Progenitor cell of endocrine pancreas (in vitro differentiated cells): ENCODE results near the gene ARHGAP26. TPM values are rescaled to one million over a fixed set of nuclear protein-coding genes. Genes with fewer than 3 reads are reported as not detected.

ENCODE experiments used
- DNase-seq: peaks from one replicate; pipeline ENCODE4 v3.0.0; 2021; ENCODE audit warnings: low spot score; ENCODE audit not compliant: unreplicated experiment
- H3K27ac Mint-ChIP-seq: 2 replicates; pipeline ENCODE4 v1.8.0; 2021; ENCODE audit warnings: mild to moderate bottlenecking, moderate library complexity, mixed read lengths
- H3K27me3 Mint-ChIP-seq: 2 replicates; pipeline ENCODE4 v1.8.0; 2021; ENCODE audit warnings: mixed read lengths
- H3K36me3 Mint-ChIP-seq: 2 replicates; pipeline ENCODE4 v1.8.0; 2022; ENCODE audit warnings: mixed read lengths; ENCODE audit not compliant: insufficient read depth
- H3K4me1 Mint-ChIP-seq: 2 replicates; pipeline ENCODE4 v1.8.0; 2021; ENCODE audit warnings: low read depth, mixed read lengths
- H3K4me3 Mint-ChIP-seq: 2 replicates; pipeline ENCODE4 v1.8.0; 2021; ENCODE audit warnings: low read depth, mild to moderate bottlenecking, moderate library complexity, mixed read lengths
- H3K9me3 Mint-ChIP-seq: 2 replicates; pipeline ENCODE4 v1.8.0; 2021; ENCODE audit warnings: low read depth, mixed read lengths
- total RNA-seq: library from RNA; stranded (reverse); gene quantifications from 2 replicates; pipeline ENCODE4 v1.2.1, GENCODE V29; 2021
- TF ChIP-seq, protein P1 (sequence below): fragments of 200-600 bp; sonication (generic); IDR thresholded peaks from one replicate; pipeline ENCODE4 v1.5.0; 2021; ENCODE audit warnings: antibody characterized with exemption, mild to moderate bottlenecking; ENCODE audit not compliant: unreplicated experiment

ARHGAP26 gene
- total RNA-seq, 1 donor from 2014 or later: 21.3 TPM

DNA sequence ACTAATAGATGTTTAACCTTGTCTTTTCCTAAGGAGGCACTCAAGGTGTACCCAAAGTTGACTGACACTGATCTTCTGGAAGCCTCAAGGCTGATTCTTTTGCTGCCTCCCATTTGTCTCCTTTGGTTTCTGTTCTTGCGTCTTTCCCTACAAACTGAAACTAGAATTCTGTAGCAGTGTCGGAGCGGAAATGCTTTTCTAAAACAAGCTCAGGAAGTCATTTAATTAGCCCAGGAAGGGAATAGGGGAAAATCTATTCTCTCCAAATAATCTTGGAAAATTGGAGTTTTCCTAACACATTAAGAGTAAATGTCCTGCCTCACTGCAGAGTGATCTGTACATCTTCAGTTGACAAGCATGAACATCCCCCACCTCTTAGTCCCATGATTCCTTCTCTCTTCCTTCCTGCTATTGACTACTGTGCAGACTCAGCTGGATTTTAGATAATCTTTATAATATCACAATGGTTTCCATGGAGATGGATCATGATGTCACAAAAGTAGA lies 450.6 kb downstream of the ARHGAP26 start:
- TF ChIP-seq, protein P1, sequence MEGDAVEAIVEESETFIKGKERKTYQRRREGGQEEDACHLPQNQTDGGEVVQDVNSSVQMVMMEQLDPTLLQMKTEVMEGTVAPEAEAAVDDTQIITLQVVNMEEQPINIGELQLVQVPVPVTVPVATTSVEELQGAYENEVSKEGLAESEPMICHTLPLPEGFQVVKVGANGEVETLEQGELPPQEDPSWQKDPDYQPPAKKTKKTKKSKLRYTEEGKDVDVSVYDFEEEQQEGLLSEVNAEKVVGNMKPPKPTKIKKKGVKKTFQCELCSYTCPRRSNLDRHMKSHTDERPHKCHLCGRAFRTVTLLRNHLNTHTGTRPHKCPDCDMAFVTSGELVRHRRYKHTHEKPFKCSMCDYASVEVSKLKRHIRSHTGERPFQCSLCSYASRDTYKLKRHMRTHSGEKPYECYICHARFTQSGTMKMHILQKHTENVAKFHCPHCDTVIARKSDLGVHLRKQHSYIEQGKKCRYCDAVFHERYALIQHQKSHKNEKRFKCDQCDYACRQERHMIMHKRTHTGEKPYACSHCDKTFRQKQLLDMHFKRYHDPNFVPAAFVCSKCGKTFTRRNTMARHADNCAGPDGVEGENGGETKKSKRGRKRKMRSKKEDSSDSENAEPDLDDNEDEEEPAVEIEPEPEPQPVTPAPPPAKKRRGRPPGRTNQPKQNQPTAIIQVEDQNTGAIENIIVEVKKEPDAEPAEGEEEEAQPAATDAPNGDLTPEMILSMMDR: no peak
- no peak overlapping the region for H3K27ac Mint-ChIP-seq
- DNase-seq: no peak
- no peaks in the 10 kb centered on the region for H3K9me3 Mint-ChIP-seq
- H3K27me3 Mint-ChIP-seq: peaks cover 8% of the 10 kb centered on the region
- H3K4me3 Mint-ChIP-seq: no peak overlapping the region
- H3K4me1 Mint-ChIP-seq: peaks cover 22% of the 10 kb centered on the region
- H3K36me3 Mint-ChIP-seq: peaks cover 4% of the 10 kb centered on the region

DNA sequence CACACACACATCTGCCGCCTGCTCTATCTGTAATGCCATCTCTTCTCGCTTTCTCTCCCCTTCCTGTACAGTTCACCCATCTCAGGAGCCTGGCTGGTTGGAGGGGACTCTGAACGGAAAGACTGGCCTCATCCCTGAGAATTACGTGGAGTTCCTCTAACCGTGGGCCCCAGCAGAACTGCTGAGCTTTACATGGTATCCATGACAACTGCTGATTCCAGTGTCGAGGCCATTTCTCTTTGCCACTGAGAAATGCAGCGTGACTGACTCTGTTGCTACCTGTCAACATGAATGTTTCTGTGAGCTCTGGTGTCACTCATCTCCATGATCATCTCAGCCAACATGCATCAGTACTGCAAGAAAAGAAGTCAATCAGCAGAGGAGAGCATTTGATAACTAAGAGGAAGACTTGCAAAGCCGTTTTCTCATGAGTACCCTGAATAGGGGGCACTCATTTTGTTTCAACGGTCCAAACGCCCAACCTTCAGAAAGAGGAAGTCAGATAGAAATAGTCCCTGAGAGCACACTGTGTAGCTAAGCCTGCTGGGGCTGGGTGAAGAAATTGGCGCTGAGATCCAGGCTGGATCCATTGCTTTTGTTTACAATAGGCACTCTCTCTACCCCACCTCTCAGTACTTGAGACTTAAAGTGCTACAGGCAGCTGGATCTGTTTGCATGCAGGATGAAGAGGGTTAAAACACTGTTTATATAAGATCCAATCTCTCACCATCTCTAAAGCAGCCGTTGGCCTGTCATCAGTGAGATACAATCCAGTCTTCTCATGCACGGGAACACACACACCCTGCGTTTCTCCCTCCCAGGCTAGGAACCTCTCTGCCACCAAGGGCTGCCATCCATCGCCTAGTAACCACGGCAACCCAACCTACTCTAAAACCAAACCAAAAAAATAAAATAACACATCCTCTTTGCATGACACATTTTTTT lies 452.4 kb downstream of the ARHGAP26 start:
- Mint-ChIP-seq H3K27me3 (peaks cover 9% of the 10 kb centered on the region), H3K4me1 (peaks cover 14% of the 10 kb centered on the region), H3K9me3 (no peaks in the 10 kb centered on the region), H3K4me3 (no peak overlapping the region), H3K36me3 (peaks cover 4% of the 10 kb centered on the region), H3K27ac (peak overlapping the region; percentile 60)
- TF ChIP-seq, protein P1: no peak
- DNase-seq: no peak

DNA sequence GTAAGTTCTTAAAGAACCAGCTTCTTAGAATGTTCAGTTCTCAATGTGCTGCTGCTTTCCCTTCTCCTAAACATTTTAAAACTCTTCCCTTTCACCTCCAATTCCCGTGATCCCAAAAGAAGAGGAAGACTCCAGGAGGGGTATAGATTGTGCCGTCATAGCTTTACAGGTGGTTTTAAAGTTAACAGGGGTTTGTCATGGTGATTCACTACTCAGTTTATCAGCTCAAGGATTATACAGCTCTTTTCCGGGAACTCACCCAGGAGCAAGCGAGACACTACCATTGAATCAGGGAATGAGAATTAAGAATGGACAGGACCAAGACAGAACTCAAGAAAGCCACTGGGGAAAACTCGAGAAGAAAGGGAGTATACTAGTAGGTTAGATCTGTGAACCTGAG lies 454.5 kb downstream of the ARHGAP26 start:
- TF ChIP-seq, protein P1: no peak
- no peak for DNase-seq
- no peaks in the 10 kb centered on the region for H3K9me3 Mint-ChIP-seq
- no peak overlapping the region for H3K27ac Mint-ChIP-seq
- peaks cover 9% of the 10 kb centered on the region for H3K4me1 Mint-ChIP-seq
- H3K27me3 Mint-ChIP-seq: peaks cover 9% of the 10 kb centered on the region
- H3K4me3 Mint-ChIP-seq: no peak overlapping the region
- H3K36me3 Mint-ChIP-seq: peaks cover 4% of the 10 kb centered on the region

DNA sequence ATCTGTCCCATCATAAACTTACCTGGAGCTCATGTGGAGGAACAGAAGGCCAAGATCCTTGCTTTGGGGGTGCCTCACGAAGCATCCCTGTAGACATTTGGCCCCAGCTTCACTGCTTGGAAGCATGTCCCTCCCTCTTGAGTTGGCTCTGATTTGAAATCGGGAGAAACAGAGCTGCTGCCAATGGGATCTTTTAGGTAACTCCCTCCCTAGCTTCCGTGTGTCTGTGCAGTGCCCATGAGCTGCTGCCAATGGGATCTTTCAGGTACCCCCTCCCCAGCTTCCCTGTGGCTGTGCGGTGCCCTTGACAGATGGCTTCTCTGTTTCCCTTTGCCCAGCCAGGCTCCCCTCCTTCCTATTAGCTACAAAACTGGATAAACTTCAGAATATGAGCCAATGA lies 455.3 kb downstream of the ARHGAP26 start:
- peaks cover 4% of the 10 kb centered on the region for H3K36me3 Mint-ChIP-seq
- no peak overlapping the region for H3K4me3 Mint-ChIP-seq
- no peak overlapping the region for H3K27ac Mint-ChIP-seq
- peaks cover 12% of the 10 kb centered on the region for H3K27me3 Mint-ChIP-seq
- H3K9me3 Mint-ChIP-seq: no peaks in the 10 kb centered on the region
- no peak for DNase-seq
- H3K4me1 Mint-ChIP-seq: peaks cover 14% of the 10 kb centered on the region
- TF ChIP-seq, protein P1: no peak

DNA sequence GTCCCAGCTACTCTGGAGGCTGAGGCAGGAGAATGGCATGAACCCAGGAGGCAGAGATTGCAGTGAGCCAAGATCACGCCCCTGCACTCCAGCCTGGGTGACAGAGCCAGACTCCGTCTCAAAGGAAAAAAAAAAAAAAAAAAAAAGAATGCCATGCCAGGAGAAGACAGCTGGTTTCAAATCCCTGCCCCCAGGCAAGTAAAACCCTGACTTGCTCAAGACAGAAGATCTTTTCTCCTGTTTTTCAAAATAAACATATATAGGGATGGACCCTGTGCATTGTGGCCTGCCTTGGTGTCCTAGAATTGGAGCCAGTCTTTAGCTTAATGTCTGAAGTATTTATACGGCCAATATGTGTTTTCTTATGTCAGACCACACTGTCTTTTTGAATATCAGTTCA lies 456.2 kb downstream of the ARHGAP26 start:
- peaks cover 19% of the 10 kb centered on the region for H3K27me3 Mint-ChIP-seq
- no peak overlapping the region for H3K27ac Mint-ChIP-seq
- DNase-seq: no peak
- no peak overlapping the region for H3K4me3 Mint-ChIP-seq
- no peaks in the 10 kb centered on the region for H3K9me3 Mint-ChIP-seq
- peaks cover 4% of the 10 kb centered on the region for H3K36me3 Mint-ChIP-seq
- H3K4me1 Mint-ChIP-seq: peaks cover 14% of the 10 kb centered on the region
- TF ChIP-seq, protein P1: no peak
